HEK293T (cell line): ENCODE measurements around the gene SMURF1.

Experiments used
- CTBP1 ChIP-seq: fragments of 450-650 bp; IDR thresholded peaks from 2 replicates; pipeline ENCODE4 v1.6.1; 2016; ENCODE audit warnings: borderline replicate concordance
- ELF4 ChIP-seq: fragments of 450-650 bp; IDR thresholded peaks from 2 replicates; pipeline ENCODE4 v1.6.1; 2017; ENCODE audit warnings: antibody characterized with exemption
- FOXK2 ChIP-seq: fragments of 450-650 bp; IDR thresholded peaks from 2 replicates; pipeline ENCODE4 v1.6.1; 2016; ENCODE audit warnings: mild to moderate bottlenecking
- FOXM1 ChIP-seq: fragments of 450-650 bp; IDR thresholded peaks from 2 replicates; pipeline ENCODE4 v1.6.1; 2017; ENCODE audit warnings: mild to moderate bottlenecking, borderline replicate concordance
- HDGF ChIP-seq: fragments of 450-650 bp; IDR thresholded peaks from 2 replicates; pipeline ENCODE4 v1.6.1; 2017; ENCODE audit warnings: antibody characterized with exemption, borderline replicate concordance
- L3MBTL2 ChIP-seq: fragments of 450-650 bp; conservative IDR thresholded peaks from 2 replicates; pipeline ENCODE4 v1.6.1; 2016; ENCODE audit warnings: mild to moderate bottlenecking
- LEF1 ChIP-seq: fragments of 450-650 bp; IDR thresholded peaks from 2 replicates; pipeline ENCODE4 v1.6.1; 2017; ENCODE audit warnings: mild to moderate bottlenecking, borderline replicate concordance
- SP1 ChIP-seq: fragments of 450-650 bp; IDR thresholded peaks from 2 replicates; pipeline ENCODE4 v1.6.1; 2017
- SUZ12 ChIP-seq: fragments of 450-650 bp; IDR thresholded peaks from 2 replicates; pipeline ENCODE4 v1.6.1; 2016; ENCODE audit warnings: mild to moderate bottlenecking
- ZNF384 ChIP-seq: fragments of 450-650 bp; IDR thresholded peaks from 2 replicates; pipeline ENCODE4 v1.6.1; 2016
- TF ChIP-seq, protein P1 (sequence below): fragments of 450-650 bp; IDR thresholded peaks from 2 replicates; pipeline ENCODE4 v1.6.1; 2016

- no peak for TF ChIP-seq SP1
- TF ChIP-seq LEF1: no peak
- no peak for TF ChIP-seq SUZ12
- no peak for TF ChIP-seq CTBP1
- no peak for TF ChIP-seq L3MBTL2
- no peak for TF ChIP-seq FOXM1
- TF ChIP-seq ELF4: no peak
- TF ChIP-seq FOXK2: no peak
- TF ChIP-seq, protein P1, sequence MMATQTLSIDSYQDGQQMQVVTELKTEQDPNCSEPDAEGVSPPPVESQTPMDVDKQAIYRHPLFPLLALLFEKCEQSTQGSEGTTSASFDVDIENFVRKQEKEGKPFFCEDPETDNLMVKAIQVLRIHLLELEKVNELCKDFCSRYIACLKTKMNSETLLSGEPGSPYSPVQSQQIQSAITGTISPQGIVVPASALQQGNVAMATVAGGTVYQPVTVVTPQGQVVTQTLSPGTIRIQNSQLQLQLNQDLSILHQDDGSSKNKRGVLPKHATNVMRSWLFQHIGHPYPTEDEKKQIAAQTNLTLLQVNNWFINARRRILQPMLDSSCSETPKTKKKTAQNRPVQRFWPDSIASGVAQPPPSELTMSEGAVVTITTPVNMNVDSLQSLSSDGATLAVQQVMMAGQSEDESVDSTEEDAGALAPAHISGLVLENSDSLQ: no peak
- TF ChIP-seq HDGF: no peak
- no peak for TF ChIP-seq ZNF384
These were observed 131.2 kb downstream of the SMURF1 start for GRCh38 chr7:99012722-99013121.
